HepG2 (cell line): Measurements from ENCODE around the gene TMIGD2. TPM values are rescaled to one million over a fixed set of nuclear protein-coding genes. Genes with fewer than 3 reads are reported as not detected.

Source experiments
- AKNA ChIP-seq: sonication (generic); formaldehyde crosslinking; IDR thresholded peaks from 2 replicates; pipeline ENCODE4 v1.4.0; 2020; ENCODE audit warnings: missing genetic modification reagents, borderline replicate concordance
- ARID2 ChIP-seq: sonication (generic); formaldehyde crosslinking; IDR thresholded peaks from 2 replicates; pipeline ENCODE4 v1.8.1; 2022; ENCODE audit warnings: mild to moderate bottlenecking, missing genetic modification reagents, borderline replicate concordance
- NCOR1 ChIP-seq: fragments of 200-600 bp; sonication (generic); IDR thresholded peaks from 2 replicates; pipeline ENCODE4 v1.7.0; 2017; ENCODE audit warnings: antibody characterized with exemption, low read length, borderline replicate concordance
- RBM22 ChIP-seq: fragments of 200-400 bp; formaldehyde crosslinking; optimal IDR thresholded peaks from 2 replicates; pipeline ENCODE3; 2017; ENCODE audit warnings: mild to moderate bottlenecking, low read length, moderate library complexity
- RBM39 ChIP-seq: fragments of 200-400 bp; formaldehyde crosslinking; IDR thresholded peaks from one replicate; pipeline ENCODE4 v1.6.1; 2018; ENCODE audit warnings: antibody characterized with exemption, mild to moderate bottlenecking, low read depth, low read length; ENCODE audit not compliant: poor library complexity, severe bottlenecking
- SOX5 ChIP-seq: IDR thresholded peaks from 2 replicates; pipeline ENCODE4 v1.6.1; 2016; ENCODE audit warnings: borderline replicate concordance
- SRF ChIP-seq: IDR thresholded peaks from 2 replicates; pipeline ENCODE4 v1.6.1; 2011; ENCODE audit warnings: mild to moderate bottlenecking, low read depth, low read length, moderate library complexity
- TEF ChIP-seq: sonication (generic); formaldehyde crosslinking; IDR thresholded peaks from 2 replicates; pipeline ENCODE4 v1.5.0; 2020; ENCODE audit warnings: missing genetic modification reagents
- THAP8 ChIP-seq: sonication (generic); formaldehyde crosslinking; IDR thresholded peaks from 2 replicates; pipeline ENCODE4 v1.5.1; 2020; ENCODE audit warnings: missing genetic modification reagents, mild to moderate bottlenecking, borderline replicate concordance
- THRA ChIP-seq: sonication (generic); formaldehyde crosslinking; IDR thresholded peaks from 2 replicates; pipeline ENCODE4 v1.4.0; 2020; ENCODE audit warnings: missing genetic modification reagents, borderline replicate concordance
- U2AF2 ChIP-seq: fragments of 200-400 bp; formaldehyde crosslinking; IDR thresholded peaks from 2 replicates; pipeline ENCODE4 v1.6.1; 2017; ENCODE audit warnings: low read depth, mild to moderate bottlenecking, low read length
- ZFP36 ChIP-seq: fragments of 150-350 bp; IDR thresholded peaks from 2 replicates; pipeline ENCODE4 v1.6.1; 2018; ENCODE audit warnings: borderline replicate concordance, low read length, low read depth; ENCODE audit not compliant: partially characterized antibody
- ZNF230 ChIP-seq: sonication (generic); formaldehyde crosslinking; IDR thresholded peaks from 2 replicates; pipeline ENCODE4 v1.4.0; 2020; ENCODE audit warnings: mild to moderate bottlenecking, missing genetic modification reagents
- ZNF232 ChIP-seq: sonication (generic); formaldehyde crosslinking; IDR thresholded peaks from 2 replicates; pipeline ENCODE4 v1.4.0; 2020; ENCODE audit warnings: missing genetic modification reagents, borderline replicate concordance
- ZNF256 ChIP-seq: sonication (generic); formaldehyde crosslinking; conservative IDR thresholded peaks from 2 replicates; pipeline ENCODE4 v1.4.0; 2020; ENCODE audit warnings: missing genetic modification reagents
- ZNF280D ChIP-seq: sonication (generic); formaldehyde crosslinking; IDR thresholded peaks from 2 replicates; pipeline ENCODE4 v1.5.1; 2020; ENCODE audit warnings: mild to moderate bottlenecking, missing genetic modification reagents
- ZNF501 ChIP-seq: sonication (generic); formaldehyde crosslinking; IDR thresholded peaks from 2 replicates; pipeline ENCODE4 v1.5.1; 2020; ENCODE audit warnings: mild to moderate bottlenecking, moderate library complexity, missing genetic modification reagents
- ZNF768 ChIP-seq: sonication (generic); formaldehyde crosslinking; IDR thresholded peaks from 2 replicates; pipeline ENCODE4 v1.4.0; 2020; ENCODE audit warnings: missing genetic modification reagents
- ZNF777 ChIP-seq: sonication (generic); formaldehyde crosslinking; IDR thresholded peaks from 2 replicates; pipeline ENCODE4 v1.4.0; 2020; ENCODE audit warnings: missing genetic modification reagents
- polyA plus RNA-seq, 8 experiments: library from polyadenylated mRNA; depleted of rRNA in 3 of 8; stranded (reverse) in 7 of 8; unstranded in 1 of 8; fragments of >200 nt; fragmentation: Illumina TruSeq in 4 of 8; extraction: Trizol in 4 of 8; gene quantifications; 2 replicates each; pipeline versions ENCODE4 v1.2.1 to v1.2.3, GENCODE V29; 2011 to 2016; ENCODE audit warnings: low read depth in 4 of 8, missing spikeins in 1 of 8, mixed read lengths in 1 of 8; ENCODE audit not compliant: insufficient read depth in 1 of 8
- total RNA-seq, 5 experiments: library from RNA; depleted of rRNA; stranded (reverse); fragments of >200 nt; fragmentation: Illumina TruSeq; extraction: Trizol; gene quantifications; 2 replicates each; pipeline ENCODE4 v1.2.3, GENCODE V29; 2016; ENCODE audit warnings: low read depth in 1 of 5

TMIGD2 gene
- total and polyA plus RNA-seq, 2 of the 13 experiments (the other 11 are each of a cell fraction or from before 2014, with no cell fraction given) = 0.11 to 1.0 TPM

GRCh38 chr19:4342314-4342614 lies 40.1 kb upstream of the TMIGD2 start (continued):
- TF ChIP-seq ARID2 (CRISPR knock-in tag) (no peak), U2AF2 (no peak), RBM39 (peak; percentile 45), ZNF777 (CRISPR knock-in tag) (peak; percentile 31; the same call in 1 of the 2 replicates), ZFP36 (no peak), ZNF256 (0 out of 2 replicates have a peak, but pooled peaks have one; percentile 37), RBM22 (peak; percentile 31), ZNF280D (0 out of 2 replicates have a peak, but pooled peaks have one; percentile 10), ZNF768 (CRISPR knock-in tag) (peak; percentile 34; the same call in 1 of the 2 replicates), SRF (no peak), TEF (CRISPR knock-in tag) (no peak), AKNA (CRISPR knock-in tag) (no peak), ZNF230 (CRISPR knock-in tag) (no peak), NCOR1 (0 out of 2 replicates have a peak, but pooled peaks have one; percentile 35), ZNF501 (CRISPR knock-in tag) (no peak), ZNF232 (CRISPR knock-in tag) (no peak; the same call in 1 of the 2 replicates), SOX5 (0 out of 2 replicates have a peak, but pooled peaks have one; percentile 54), THAP8 (no peak), THRA (no peak)
